OCI-LY3 (cell line): Measurements from ENCODE around the gene BCKDHB.
A peak's percentile ranks its signal among the peaks of the same experiment; 100 is the strongest.

Experiments
- EZH2phosphoT487 ChIP-seq: fragments of 200-600 bp; shearing (Covaris generic); IDR thresholded peaks from 2 replicates; pipeline ENCODE4 v1.6.1; 2018; ENCODE audit warnings: antibody characterized with exemption, mixed run types, low read depth
- TF ChIP-seq, protein P1 (sequence below): fragments of 200-600, 300-600 bp; sonication (generic); IDR thresholded peaks from 2 replicates; pipeline ENCODE4 v1.5.1; 2014; ENCODE audit warnings: antibody characterized with exemption, low read length, low read depth

DNA sequence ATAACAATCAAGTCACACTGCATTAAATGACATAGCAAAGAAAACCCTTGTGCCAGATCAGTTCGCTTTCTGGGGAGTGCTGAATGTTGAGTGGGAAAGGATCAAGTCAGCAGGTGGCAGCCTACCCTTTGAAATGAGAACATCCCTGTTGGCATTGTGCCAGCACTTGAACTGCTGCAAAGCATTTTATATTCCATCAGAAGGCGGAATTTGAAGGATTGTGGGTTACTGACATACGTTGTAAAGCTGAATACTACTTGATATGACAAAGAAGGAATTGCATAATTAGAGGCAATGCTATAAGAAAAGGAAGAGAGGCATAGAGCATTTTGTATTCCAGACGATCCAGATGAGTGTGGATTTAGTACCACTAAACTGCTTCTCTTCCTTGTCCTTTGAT, 26.5 kb downstream of the BCKDHB start:
- TF ChIP-seq, protein P1, sequence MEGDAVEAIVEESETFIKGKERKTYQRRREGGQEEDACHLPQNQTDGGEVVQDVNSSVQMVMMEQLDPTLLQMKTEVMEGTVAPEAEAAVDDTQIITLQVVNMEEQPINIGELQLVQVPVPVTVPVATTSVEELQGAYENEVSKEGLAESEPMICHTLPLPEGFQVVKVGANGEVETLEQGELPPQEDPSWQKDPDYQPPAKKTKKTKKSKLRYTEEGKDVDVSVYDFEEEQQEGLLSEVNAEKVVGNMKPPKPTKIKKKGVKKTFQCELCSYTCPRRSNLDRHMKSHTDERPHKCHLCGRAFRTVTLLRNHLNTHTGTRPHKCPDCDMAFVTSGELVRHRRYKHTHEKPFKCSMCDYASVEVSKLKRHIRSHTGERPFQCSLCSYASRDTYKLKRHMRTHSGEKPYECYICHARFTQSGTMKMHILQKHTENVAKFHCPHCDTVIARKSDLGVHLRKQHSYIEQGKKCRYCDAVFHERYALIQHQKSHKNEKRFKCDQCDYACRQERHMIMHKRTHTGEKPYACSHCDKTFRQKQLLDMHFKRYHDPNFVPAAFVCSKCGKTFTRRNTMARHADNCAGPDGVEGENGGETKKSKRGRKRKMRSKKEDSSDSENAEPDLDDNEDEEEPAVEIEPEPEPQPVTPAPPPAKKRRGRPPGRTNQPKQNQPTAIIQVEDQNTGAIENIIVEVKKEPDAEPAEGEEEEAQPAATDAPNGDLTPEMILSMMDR = peak; percentile 59
- TF ChIP-seq EZH2phosphoT487 = no peak
